ENCODE measurements around the gene WDR73.

DNA sequence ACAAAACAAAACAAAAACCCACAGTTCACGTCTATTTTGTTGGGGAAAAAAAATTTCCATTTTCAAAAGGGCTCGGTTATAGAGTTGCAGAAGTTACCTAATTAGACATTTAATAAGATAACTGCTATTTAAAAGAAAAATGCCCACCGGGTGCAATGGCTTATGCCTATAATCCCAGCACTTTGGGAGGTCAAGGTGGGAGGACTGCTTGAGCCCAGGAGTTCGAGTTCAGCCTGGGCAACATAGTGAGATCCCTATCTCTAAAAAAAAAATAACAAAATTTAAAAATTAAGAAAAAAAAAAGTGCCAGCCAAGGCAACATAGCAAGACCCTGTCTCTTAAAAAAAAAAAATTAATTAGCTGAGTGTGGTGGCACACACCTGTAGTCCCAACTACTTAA is 42.7 kb upstream of the WDR73 start:
- TF ChIP-seq MAFK (IDR thresholded peaks at IDR 0.05; ENCODE audit: low read depth, low read length) (no peak), SMC3 (IDR thresholded peaks at IDR 0.05; ENCODE audit: low read depth, low read length) (no peak), CEBPB (IDR thresholded peaks at IDR 0.05; ENCODE audit: low read depth, low read length) (no peak), MXI1 (IDR thresholded peaks at IDR 0.05; ENCODE audit: borderline replicate concordance, low read depth, low read length) (no peak)
- TF ChIP-seq, protein P1, sequence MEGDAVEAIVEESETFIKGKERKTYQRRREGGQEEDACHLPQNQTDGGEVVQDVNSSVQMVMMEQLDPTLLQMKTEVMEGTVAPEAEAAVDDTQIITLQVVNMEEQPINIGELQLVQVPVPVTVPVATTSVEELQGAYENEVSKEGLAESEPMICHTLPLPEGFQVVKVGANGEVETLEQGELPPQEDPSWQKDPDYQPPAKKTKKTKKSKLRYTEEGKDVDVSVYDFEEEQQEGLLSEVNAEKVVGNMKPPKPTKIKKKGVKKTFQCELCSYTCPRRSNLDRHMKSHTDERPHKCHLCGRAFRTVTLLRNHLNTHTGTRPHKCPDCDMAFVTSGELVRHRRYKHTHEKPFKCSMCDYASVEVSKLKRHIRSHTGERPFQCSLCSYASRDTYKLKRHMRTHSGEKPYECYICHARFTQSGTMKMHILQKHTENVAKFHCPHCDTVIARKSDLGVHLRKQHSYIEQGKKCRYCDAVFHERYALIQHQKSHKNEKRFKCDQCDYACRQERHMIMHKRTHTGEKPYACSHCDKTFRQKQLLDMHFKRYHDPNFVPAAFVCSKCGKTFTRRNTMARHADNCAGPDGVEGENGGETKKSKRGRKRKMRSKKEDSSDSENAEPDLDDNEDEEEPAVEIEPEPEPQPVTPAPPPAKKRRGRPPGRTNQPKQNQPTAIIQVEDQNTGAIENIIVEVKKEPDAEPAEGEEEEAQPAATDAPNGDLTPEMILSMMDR (conservative IDR thresholded peaks at IDR 0.05; ENCODE audit: low read depth, low read length): no peak
- TF ChIP-seq, protein P2, sequence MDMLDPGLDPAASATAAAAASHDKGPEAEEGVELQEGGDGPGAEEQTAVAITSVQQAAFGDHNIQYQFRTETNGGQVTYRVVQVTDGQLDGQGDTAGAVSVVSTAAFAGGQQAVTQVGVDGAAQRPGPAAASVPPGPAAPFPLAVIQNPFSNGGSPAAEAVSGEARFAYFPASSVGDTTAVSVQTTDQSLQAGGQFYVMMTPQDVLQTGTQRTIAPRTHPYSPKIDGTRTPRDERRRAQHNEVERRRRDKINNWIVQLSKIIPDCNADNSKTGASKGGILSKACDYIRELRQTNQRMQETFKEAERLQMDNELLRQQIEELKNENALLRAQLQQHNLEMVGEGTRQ (IDR thresholded peaks at IDR 0.05; ENCODE audit: low read depth, low read length): no peak
